ENCODE results near the gene HAVCR1.

HAVCR1 gene

DNA sequence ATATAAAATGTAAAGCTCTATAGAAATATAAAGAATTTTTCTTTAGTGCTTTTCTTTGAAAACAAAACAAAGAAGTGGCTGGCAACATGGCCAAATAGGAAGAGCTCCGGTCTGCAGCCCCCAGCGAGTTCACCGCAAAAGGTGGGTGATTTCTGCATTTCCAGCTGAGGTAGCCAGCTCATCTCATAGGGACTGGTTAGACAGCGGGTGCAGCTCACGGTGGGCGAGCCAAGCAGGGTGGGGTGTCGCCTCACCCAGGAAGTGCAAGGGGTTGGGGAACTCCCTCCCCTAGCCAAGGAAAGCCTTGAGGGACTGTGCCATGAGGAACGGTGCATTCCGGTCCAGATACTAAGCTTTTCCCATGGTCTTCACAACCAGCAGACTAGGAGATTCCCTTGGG is 74.9 kb downstream of the HAVCR1 start:
- DNase-seq, result no peak

DNA sequence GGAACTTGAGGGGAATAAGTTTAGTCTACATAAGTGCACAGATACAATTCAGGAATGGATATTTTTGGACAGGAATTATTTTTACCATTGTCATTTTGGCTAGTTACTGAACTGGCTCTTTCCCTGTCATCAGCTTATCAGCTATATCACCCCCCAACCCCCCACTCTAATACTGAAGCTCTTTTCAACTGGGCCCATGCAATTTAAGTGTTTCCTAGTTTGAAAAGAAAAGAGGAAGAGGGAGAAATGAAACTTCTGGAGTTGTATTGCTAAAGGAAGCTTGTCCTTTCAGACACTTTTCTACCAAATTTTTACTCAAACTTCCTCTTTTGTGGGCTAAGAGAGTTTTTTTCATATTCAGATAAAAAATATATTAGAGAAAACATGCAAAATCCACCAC is 77.4 kb downstream of the HAVCR1 start:
- no peak for DNase-seq

All from NCI-H526 (cell line).